ENCODE results near the gene ALDH1A1.

The ALDH1A1 gene

GRCh38 chr9:72984226-72984947 is 31.5 kb upstream of the ALDH1A1 start:
- TF ChIP-seq CTCF (IDR thresholded peaks at IDR 0.05; ENCODE audit: insufficient read depth, low read depth, low read length, missing control alignments) = no peak
- DNase-seq (ENCODE audit: low read depth) = no peak
- no peak overlapping the region for H3K4me3 ChIP-seq (ENCODE audit: low read length)

- TF ChIP-seq CTCF (IDR thresholded peaks at IDR 0.05; ENCODE audit: insufficient read depth, low read depth, low read length, missing control alignments) = no peak
- no peak for DNase-seq (ENCODE audit: low read depth)
- no peak overlapping the region for H3K4me3 ChIP-seq (ENCODE audit: low read length)
Measured at GRCh38 chr9:72983512-72984225, 30.8 kb upstream of the ALDH1A1 start.

GRCh38 chr9:72983056-72983455 is 30.2 kb upstream of the ALDH1A1 start:
- no peak for DNase-seq (ENCODE audit: low read depth)
- no peak for TF ChIP-seq CTCF (IDR thresholded peaks at IDR 0.05; ENCODE audit: insufficient read depth, low read depth, low read length, missing control alignments)
- H3K4me3 ChIP-seq (ENCODE audit: low read length) = no peak overlapping the region

- no peak for TF ChIP-seq CTCF (IDR thresholded peaks at IDR 0.05; ENCODE audit: insufficient read depth, low read depth, low read length, missing control alignments)
- peak; percentile 31 for DNase-seq (ENCODE audit: low read depth)
- no peak overlapping the region for H3K4me3 ChIP-seq (ENCODE audit: low read length)
Measured at GRCh38 chr9:72982146-72982799, 29.4 kb upstream of the ALDH1A1 start.

- DNase-seq (ENCODE audit: low read depth) = no peak
Measured at GRCh38 chr9:72981433-72981832, 28.6 kb upstream of the ALDH1A1 start.

More at GRCh38 chr9:72981433-72981832, 28.6 kb upstream of the ALDH1A1 start:
- no peak overlapping the region for H3K4me3 ChIP-seq (ENCODE audit: low read length)
- TF ChIP-seq CTCF (IDR thresholded peaks at IDR 0.05; ENCODE audit: insufficient read depth, low read depth, low read length, missing control alignments) = no peak

Measured in epithelial cell of esophagus (primary cell).